ENCODE measurements around the gene PXT1.

DNA sequence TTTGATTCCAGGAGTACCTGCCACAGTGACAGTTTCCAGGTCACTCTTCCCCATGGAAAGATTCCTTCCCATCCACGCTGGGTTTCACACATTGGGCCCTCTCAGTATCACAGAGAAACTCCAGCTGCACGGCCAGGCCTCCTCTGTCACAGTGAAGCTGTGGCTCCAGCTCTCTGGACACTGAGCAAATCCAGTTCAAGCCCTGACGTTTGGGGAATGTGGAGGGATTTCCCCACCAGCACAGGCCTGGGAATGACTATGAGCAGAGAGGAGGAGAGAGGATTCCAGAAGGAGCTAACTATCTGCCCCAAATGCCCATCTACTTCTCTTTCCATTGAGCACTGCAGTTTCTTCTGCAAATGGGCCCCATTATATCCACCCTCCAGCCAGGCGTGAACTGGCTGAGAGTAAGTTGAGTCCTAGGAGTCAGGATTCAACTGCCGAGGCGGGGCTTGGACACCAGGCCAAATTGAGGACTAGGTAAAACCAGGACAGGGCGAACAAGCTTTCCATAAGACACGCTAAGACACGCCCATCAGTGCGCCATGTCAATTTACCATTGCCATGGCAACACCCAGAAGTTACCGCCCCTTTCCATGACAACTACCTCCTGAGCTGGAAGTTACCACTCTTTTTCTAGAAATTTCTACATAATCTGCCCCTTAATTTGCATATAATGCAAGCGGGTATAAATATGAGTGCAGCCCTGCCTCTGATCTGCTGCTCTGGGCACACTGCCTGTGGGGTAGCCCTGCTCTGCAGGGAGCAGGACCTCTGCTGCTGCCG lies 96.8 kb downstream of the PXT1 start:
- TF ChIP-seq, protein P1, sequence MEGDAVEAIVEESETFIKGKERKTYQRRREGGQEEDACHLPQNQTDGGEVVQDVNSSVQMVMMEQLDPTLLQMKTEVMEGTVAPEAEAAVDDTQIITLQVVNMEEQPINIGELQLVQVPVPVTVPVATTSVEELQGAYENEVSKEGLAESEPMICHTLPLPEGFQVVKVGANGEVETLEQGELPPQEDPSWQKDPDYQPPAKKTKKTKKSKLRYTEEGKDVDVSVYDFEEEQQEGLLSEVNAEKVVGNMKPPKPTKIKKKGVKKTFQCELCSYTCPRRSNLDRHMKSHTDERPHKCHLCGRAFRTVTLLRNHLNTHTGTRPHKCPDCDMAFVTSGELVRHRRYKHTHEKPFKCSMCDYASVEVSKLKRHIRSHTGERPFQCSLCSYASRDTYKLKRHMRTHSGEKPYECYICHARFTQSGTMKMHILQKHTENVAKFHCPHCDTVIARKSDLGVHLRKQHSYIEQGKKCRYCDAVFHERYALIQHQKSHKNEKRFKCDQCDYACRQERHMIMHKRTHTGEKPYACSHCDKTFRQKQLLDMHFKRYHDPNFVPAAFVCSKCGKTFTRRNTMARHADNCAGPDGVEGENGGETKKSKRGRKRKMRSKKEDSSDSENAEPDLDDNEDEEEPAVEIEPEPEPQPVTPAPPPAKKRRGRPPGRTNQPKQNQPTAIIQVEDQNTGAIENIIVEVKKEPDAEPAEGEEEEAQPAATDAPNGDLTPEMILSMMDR (IDR thresholded peaks at IDR 0.05; ENCODE audit: low read depth, low read length) = no peak
- no peak for TF ChIP-seq EZH2phosphoT487 (IDR thresholded peaks at IDR 0.05; ENCODE audit: low read depth)
